HG03045 (cell line): ENCODE measurements around the gene LRRFIP1.

ENCODE experiments used
- ATAC-seq: cut with Tn5 transposase; IDR thresholded peaks from one replicate; pipeline ENCODE4 v1.9.1; 2021; ENCODE audit warnings: mild to moderate bottlenecking, moderate library complexity; ENCODE audit not compliant: unreplicated experiment

The LRRFIP1 gene

DNA sequence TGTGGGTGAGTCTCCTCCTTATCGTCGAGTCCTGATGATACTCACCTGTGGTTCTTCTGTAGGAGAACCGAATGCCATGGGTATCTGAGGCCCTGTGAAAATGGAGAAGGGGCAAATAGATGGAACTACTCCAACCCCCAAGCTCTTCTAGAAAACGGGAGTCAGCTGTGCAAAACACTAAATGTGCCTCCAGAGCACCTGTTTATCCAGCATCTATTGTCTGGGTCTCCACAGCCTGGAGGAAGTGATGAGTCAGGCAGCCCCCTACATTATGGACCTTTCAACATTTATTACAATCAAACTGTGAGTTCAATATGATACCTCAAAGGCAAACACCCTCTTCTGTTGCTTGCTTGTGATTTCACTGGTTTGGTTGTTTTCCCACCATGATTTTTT is 9.8 kb upstream of the LRRFIP1 start:
- no peak for ATAC-seq

DNA sequence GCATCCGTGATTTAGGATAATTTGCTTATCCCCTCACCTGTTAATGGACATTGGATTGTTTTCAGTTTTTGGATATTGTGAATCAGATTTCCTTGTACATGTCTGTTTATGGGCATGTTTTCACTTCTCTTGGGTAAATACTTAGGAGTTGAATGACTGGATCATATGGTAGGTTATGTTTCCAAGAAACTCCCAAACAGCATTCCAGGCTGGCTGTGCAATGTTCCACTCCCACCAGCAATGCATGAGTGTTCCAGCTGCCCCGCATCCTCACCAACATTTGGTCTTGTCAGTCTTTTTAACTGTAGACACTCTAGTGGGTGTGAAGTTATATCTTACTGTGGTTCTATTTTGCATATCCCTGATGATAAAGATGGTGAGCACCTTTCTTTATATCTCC is 8.9 kb upstream of the LRRFIP1 start:
- ATAC-seq, result no peak

DNA sequence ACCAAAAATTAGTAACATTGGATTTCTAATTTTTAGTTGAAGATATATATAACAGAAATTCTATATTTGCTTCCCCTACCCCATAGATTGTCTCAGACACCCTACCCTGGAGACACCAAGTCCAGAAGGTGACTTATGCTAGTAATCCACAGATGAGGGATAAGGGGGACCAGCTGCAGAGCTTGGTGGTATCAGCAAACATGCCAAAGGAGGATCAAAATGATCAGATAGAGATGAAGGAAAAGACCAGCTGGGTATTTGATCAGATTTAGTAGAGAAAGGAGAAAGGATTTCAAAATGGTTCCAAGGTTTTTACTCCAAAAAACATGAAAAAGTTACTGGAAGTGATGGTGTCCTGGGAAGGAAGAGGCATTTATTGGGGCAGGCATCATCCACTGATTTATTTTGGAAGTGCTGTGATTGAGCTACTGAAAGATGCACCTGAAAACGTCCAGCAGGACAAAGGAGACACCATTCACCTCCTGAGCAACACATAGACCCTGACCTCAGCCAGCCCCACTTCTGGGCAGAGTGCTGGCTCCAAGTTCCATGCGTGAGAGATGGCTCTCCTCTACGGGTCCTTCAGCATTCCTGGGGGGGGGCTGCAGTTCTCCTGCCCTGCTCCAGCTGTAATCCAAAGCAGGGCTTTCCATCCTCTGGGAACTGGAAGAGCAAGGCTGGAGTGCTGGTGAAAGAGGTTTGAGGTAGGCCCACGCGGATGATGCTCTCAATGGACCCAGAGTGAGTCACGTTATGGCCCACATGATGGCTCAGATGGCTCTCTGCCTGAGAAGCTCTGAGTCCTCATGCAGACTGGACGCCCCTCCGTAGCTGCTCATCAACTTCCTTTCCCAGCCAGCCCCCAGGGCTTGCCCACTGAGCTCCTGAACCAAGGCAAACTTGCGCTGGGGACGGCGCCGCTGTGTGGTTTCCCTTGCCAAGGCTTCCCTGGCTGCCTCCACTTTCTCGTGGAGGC is 3.7 kb upstream of the LRRFIP1 start:
- no peak for ATAC-seq

DNA sequence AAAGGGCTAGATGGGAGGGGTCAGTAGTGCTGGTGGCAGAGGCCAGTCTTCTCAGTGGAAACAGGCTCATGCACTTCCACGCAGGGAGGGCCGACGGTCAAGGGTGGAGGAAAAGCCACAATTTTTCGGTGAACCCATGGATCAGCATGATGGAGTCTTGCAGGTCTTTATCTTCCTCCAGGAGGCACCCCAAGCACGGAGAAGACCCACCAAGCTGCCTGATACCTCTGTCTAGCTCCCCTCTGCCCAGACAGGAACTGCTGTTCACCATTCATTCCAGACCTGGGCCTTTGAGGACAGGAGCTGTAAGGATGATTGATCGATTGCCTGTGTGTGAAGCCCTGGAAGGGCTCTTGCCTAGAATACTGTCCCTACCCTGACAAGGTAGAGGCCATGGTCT is 2.8 kb upstream of the LRRFIP1 start:
- no peak for ATAC-seq

DNA sequence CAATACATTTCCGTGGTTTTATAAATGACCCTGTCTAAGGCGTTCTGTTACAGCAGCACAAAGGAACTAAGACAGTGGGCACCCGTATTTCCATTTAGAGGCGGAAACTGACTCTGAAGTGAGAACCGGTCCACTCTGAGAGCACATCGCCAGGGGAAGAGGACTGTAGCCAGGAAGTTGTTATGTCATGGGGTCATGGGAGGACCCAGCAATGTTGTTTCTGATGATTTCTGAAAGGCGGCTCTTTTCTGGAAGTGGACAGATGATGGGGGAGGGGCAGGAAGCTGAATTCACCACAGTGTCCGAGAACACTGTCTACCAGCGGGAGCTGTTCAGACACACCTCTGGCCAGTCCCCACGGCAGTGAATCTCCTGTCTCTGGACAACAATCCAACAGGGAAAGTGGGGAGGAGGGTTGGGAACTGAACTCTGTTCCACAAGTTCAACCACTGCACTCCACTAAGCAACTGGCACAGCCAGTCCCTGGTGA is 2.1 kb upstream of the LRRFIP1 start:
- ATAC-seq, result no peak

DNA sequence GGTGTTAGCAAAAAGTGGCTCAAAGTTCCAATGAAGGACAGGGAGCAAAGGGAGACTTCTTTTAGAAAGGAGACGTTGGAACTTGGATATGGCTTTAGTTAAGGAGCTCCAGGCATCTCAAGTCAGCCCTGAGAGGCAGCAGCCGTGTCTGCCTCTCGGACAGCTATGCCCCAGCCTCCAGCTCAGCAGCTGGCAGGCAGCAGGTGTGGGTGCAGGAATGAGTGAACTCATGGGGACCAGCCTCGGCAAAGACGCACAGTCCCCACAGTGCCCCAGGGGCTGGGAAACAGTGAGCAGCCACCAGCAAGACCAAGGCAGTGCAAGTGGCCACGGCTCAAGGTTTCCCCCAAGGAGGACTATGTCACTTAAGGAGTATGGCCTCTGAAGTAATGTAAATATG is 1.6 kb upstream of the LRRFIP1 start:
- no peak for ATAC-seq

DNA sequence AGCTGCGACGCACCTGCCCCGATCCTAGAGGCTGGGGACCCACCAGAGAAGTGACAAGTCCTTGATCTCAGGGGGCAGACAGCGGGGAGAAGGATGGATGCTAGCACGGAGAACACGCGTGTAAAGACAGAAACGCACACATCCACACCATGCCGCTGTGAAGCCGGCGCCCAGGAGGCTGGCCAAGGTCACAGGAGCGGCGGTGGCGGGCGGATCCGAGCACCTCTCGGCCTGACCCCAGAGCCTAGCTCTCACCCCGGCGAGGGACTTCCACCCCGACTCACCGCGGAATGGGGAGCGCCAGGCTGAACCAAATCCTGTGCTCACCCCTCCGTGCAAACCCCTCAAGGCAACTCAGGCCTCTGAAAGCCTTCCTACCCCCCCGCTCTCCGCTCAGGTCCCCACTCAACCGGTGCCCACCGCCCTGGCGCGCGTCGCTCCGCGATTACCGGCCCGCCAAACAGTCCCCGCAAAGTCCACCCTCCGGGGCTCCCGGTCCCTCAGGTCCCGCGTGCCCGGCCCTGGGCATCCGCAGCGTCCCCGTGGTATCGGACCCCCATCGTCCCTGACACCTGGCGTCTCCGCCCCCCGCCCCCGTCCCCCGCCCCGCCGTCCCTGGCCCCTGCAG is 460 bp upstream of the LRRFIP1 start:
- no peak for ATAC-seq

DNA sequence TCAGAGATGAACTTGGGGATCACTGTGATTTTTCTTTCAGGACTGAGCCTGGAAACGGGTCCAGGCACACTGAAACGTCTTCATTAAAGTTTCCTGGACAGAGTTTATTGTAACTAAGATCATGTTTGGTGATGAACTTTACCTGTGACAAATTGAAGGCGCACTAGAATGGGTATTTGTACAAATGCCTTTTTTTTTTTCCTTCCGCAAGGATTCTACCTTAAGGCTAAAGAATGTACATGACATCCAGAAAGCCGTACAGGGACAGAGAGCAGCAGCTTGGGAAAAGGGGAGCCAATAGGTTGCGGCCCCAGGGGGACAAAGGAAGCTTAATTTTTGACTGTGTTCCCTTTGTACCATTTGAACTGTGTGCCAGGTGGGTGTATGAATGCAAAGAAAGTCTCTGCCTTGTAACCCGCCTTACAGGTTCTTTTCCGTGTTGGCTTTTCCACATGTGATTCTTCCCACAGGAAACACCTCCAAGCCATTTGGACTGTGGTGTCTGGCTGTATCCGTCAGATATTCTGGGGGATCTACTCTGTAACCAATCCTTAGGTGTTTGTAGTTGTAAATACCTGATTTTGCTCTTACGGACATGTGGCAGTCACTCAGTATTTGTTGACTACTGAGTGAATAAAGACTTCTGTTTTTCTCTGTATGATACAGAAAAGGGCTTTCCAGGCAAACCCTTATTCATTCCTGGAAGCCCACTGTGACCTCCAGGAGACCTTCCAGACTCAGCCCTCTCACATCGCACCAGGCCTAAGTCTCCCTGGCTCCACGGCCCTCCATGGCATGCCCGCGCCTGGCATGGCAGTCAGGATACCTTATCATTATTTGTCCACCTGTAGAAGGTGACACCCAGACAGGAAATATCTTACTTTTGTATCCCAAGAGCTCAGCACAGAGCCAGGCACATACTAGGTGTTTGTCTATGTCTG is 1.1 kb downstream of the LRRFIP1 start:
- ATAC-seq, result no peak

DNA sequence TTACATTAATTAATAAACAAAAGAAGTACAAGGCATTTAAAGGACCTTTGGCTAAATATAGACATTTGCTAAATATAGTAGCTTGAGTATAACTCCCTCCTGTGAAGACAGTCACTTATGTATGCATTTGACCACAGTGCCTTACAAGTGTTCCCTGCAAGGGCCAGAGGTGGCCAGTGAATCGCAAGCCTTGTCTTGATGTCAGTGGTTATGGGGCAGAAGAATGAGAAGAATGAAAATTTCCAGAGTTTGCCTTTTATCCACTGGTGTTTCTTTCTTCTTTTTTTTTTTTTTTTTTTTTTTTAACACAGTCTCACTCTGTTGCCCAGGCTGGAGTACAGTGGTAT is 1.8 kb downstream of the LRRFIP1 start:
- no peak for ATAC-seq

DNA sequence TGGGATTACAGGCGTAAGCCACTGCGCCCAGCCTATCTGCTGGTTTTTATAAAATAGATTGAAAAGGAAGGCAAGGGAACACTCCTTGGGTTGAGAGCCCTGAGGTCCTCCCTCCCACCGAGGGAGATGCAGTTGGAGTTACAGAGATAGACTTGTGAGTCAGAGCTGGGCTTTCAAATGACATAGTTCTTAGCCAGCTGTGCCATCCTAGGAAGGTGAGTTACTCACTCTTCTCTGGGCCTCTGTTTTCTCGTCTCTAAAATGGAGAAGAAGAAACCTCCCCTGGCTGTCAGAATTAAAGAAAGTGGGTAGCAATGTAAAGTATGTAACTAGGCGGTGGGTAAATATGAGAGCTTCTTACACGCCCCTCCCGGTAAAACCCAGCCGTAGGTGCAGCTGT is 2.4 kb downstream of the LRRFIP1 start:
- ATAC-seq, result no peak

DNA sequence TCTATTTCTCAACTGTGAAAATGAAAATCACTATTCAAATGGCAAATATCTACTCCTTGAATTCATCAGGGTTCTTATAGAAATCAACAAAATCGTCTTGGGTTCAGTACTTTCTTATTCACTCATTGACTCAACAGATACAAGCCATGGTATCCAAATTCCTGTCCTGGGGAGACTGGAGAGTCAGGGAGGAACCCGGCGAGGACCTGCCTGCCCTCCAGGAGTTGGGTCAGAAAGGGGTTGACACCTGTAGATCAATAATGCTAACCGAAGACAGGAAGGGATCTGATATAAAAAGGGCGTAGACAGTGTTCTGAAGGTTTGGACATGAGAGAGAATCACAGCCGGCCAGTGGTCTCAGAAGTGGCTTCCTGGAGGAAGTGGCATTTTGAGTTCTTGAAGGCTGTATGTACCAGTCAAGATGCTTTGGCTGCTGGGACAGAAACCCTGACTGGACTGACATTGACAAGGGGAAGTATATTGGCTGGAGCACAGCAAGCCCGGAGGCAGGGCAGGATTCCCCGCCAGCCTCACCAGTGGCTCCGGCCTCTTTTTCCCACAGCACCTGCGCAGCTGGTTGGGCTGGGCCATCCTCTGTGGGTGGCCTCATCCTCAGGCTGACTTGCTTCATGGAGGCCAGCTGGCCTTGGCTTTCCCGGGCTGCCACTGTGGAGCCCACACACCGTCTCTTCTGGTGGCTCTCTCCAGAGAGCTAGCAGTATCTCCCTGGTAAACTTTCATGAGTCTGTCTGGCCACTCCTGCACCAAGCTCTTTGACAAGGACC is 3.0 kb downstream of the LRRFIP1 start:
- ATAC-seq, result no peak

DNA sequence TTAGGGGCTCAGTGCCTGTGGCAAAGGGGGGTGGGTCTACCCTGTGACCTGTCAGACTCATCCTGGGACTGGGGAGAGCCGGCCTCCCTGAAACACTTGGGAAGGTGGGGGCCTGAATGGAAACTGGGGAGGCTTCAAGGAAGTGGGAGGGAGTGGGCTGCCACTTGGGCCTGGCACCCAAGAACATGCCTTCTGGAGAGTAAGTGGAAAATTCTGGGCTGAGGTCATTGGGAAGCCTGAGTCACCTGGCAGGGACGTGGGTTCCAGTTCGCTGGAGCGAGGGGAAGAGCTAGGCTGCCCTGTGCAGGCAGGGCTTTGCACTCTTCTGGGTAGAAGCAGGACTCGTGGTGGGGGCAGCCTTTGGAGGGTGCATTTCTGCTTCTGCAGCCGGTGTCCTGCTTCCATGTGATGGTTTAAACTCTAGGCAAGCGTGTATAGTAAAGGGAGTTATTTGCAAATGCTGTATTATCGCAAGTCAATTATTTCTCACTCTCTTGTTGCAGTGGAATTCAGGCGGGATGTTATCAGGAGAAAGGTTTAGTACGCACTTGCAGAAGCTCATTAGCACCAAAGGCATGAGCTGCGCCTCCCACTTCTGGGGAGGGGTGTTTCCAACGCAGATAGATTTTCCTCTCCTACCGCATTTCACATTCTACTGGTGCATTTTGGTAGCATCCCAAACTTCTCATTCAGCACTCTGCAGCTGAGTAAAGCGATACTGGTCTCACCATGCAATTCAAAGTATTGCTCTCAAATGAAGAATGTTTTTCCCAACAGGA is 3.8 kb downstream of the LRRFIP1 start:
- ATAC-seq, result no peak

DNA sequence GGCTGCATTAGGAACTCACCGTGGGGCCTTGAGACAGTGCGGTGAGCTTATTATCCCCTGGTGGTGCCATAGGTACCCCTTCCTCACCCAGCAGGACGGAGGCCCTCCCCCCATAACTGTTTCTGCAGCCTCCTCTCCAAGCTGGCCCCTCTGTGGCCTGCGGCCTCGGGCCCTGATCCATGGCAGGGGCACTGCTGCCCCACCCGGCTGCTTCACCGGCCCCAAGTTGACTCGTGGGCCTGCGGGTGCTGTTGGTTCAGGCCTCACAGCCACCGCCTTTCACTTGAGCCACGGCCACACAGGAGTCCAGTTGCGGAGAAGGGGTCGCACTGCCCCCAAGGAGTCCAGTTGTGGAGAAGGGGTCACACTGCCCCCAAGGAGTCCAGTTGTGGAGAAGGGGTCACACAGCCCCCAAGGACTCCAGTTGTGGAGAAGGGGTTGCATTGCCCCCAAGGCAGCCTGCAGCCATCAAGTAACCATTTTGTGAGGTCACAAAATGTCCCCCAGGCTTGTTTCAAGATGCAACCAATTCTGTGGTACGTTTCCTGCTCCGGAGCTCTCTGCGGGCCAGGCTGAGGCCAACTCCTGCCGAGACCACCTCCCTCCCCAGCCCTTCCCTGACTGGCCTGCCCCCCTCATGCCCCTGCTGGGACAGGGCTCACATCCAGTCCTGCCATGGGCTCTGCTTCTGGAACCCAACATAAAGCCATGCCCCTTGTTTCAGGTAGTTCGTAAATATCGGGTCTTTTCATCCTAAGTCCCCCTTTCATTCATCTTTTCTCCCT is 4.6 kb downstream of the LRRFIP1 start:
- ATAC-seq, result no peak

DNA sequence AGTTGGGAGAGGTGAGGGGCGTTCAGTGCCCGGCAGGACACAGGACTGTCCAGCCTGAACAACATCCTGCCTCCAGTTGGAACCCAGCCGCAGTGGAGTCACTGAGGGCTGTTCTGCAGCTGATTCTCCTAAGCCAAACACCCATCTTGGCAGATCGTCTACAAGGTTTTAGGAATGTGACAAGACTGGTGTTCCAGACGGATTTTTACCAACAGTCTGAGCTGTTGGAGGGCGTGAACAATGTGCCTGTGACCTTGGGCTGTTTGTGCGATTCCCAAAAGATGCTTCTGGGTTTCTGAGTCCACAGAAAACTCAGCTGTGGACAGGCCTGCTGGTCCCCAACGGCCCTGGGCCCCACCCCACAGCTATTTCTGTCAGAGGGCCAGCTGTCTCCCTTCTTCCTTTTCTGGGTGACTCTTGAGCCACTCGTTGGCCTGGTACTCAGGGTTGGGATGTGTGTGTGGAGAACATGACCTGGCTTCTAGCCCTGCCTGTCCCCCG is 5.7 kb downstream of the LRRFIP1 start:
- no peak for ATAC-seq

DNA sequence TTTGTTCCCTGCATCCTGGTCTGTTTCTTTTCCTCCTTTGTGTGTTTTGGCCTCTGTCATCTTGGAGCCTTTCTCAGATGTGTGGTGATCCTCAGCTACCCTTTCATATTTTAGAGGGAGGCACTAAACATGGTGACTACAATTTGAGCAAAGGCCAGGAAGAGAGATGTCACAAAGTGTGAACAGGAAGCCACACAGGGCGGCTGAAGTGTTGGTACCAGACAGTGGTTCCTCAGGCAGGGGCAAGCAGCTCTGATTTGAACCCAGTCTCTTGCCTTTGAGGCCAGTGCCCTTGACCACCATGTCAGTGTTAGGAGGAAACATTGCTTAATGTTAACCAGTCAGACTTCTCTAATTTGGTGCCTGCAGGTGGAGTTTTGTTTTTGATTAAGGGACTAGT is 9.2 kb downstream of the LRRFIP1 start:
- ATAC-seq, result no peak

DNA sequence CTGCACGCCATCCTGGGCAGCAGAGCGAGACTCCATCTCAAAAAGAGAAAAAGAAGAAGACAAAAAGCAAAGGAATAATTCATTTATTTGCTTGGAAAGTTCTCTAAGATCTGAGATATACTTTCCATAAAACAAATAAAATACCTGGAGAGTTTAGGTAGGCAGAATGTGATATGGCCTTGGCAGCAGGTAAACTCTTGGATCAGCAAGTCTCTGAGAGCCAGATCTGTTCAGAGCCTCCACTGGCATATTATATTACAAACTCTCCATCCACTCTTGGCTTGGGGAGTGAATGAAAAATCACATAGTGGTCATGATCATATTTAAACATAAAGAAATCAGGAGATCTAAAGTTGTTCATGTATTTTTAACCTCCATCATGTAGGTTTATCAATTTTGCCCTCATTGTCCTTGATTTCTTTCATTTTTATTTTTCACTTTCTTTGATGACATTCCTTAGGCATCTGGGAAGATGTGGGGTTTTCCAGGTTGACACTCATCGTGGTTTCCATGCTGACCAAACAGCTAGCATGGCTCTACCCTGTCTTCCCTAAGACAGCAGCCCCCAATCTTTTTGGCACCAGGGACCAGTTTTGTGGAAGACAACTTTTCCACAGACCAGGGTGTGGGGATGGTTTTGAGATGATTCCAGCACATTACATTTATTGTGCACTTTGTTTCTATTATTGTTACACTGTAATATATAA is 10.2 kb downstream of the LRRFIP1 start:
- ATAC-seq, result no peak

DNA sequence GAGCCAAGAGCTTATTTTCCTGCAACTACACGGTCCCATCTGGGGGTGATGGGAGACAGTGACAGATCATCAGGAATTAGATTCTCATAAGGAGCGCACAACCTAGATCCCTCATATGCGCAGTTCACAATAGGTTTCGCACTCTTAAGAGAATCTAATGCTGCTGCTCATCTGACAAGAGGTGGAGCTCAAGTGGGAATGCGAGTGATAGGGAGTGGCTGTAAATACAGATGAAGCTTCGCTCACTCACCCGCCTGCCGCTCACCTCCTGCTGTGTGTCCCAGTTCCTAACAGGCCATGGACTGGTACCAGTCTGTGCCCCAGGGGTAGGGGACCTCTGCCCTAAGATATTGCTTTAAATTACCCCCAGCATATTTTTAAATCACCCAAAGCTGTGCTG is 10.8 kb downstream of the LRRFIP1 start:
- no peak for ATAC-seq
